HepG2 (cell line): ENCODE measurements around the gene OR5I1. TPM values are rescaled to one million over a fixed set of nuclear protein-coding genes. Genes with fewer than 3 reads are reported as not detected.
A peak's percentile ranks its signal among the peaks of the same experiment; 100 is the strongest.

ENCODE experiments used
- ATAC-seq: fragments of 200-7000 bp; cut with Tn5 transposase; 3 replicates; pipeline ENCODE4 v1.9.1; 2020; ENCODE audit warnings: mild to moderate bottlenecking, moderate library complexity
- BruUV-seq: library from RNA; stranded (reverse); fragments of 400-500 nt; replicated peaks from 2 replicates; lab custom pipeline; 2021; lab: Mats Ljungman, UMichigan
- CTCF ChIA-PET: fragments of 300-600 bp; formaldehyde crosslinking; extraction: SDS; loops from one replicate; lab custom pipeline; 2021; ENCODE audit warnings: low total read pairs, inconsistent platforms, low intra/inter-chr PET ratio; lab: Yijun Ruan, JAX
- POLR2A ChIA-PET: fragments of 350-600 bp; sonication (Branson Sonifier 250); formaldehyde crosslinking; loops from one replicate; lab custom pipeline; 2020; ENCODE audit warnings: antibody characterized with exemption, inconsistent platforms; lab: Yijun Ruan, JAX
- DNase-seq: peaks from one replicate; pipeline ENCODE4 v3.0.0-alpha.2; 2015; ENCODE audit warnings: low spot score
- FAIRE-seq: peaks from 3 replicates; lab custom pipeline; 2011; peaks lifted over from hg19 to GRCh38; lab: Jason Lieb, UNC
- H2AFZ ChIP-seq: one replicate; pipeline ENCODE4 v1.6.1; 2011; ENCODE audit warnings: low read length, inconsistent platforms
- H3K27ac ChIP-seq: fragments of 300-600 bp; 3 replicates; pipeline ENCODE4 v1.8.0; 2011; ENCODE audit warnings: mixed run types, mild to moderate bottlenecking, mixed read lengths, low read length, inconsistent platforms; ENCODE audit not compliant: insufficient read depth; ENCODE audit errors: extremely low read length
- H3K27me3 ChIP-seq, 2 experiments: fragments of 200-600 bp in 1 of 2; 2 replicates in 1 of 2; 3 replicates in 1 of 2; pipeline versions ENCODE4 v1.6.0 to v1.8.0; 2011; ENCODE audit warnings: low read length in 2 of 2, mild to moderate bottlenecking in 2 of 2, moderate library complexity in 2 of 2, inconsistent platforms in 1 of 2; ENCODE audit not compliant: insufficient read depth in 2 of 2, control insufficient read depth in 1 of 2
- H3K36me3 ChIP-seq, 2 experiments: fragments of 200-600 bp in 1 of 2; replicated peaks in 1 of 2; 2 replicates in 1 of 2; 3 replicates in 1 of 2; pipeline versions ENCODE4 v1.5.1 to v1.8.0; 2011; ENCODE audit warnings: low read length in 2 of 2, inconsistent platforms in 1 of 2; ENCODE audit not compliant: insufficient read depth in 2 of 2, control insufficient read depth in 1 of 2
- H3K4me1 ChIP-seq: 2 replicates; pipeline ENCODE4 v1.5.1; 2012; ENCODE audit warnings: low read length, inconsistent platforms; ENCODE audit not compliant: insufficient read depth
- H3K4me2 ChIP-seq: 2 replicates; pipeline ENCODE4 v1.6.0; 2011; ENCODE audit warnings: low read depth, low read length, inconsistent platforms
- H3K4me3 ChIP-seq, 3 experiments: fragments of 200-600 bp in 1 of 3; sonication (generic), shearing (Covaris generic) in 1 of 3; replicated peaks in 1 of 3; 2 replicates each; pipeline ENCODE4 v1.5.1; 2011 to 2016; ENCODE audit warnings: low read length in 3 of 3, inconsistent platforms in 2 of 3, low read depth in 2 of 3, mild to moderate bottlenecking in 2 of 3, control low read depth in 1 of 3, mixed read lengths in 1 of 3; ENCODE audit not compliant: insufficient read depth in 1 of 3
- H3K79me2 ChIP-seq: one replicate; pipeline ENCODE4 v1.6.1; 2011; ENCODE audit warnings: low read length, inconsistent platforms; ENCODE audit not compliant: insufficient read depth
- H3K9ac ChIP-seq: 2 replicates; pipeline ENCODE4 v1.6.0; 2011; ENCODE audit warnings: mild to moderate bottlenecking, low read depth, low read length, inconsistent platforms; ENCODE audit not compliant: insufficient read depth
- H3K9me3 ChIP-seq: 2 replicates; pipeline ENCODE4 v1.5.1; 2012; ENCODE audit warnings: mild to moderate bottlenecking, low read length
- H4K20me1 ChIP-seq: 2 replicates; pipeline ENCODE4 v1.6.0; 2011; ENCODE audit warnings: inconsistent platforms, mild to moderate bottlenecking, low read length, moderate library complexity; ENCODE audit not compliant: insufficient read depth
- ATF7-NPFF ChIP-seq: sonication (generic); formaldehyde crosslinking; IDR thresholded peaks from 2 replicates; pipeline ENCODE4 v1.8.1; 2023; ENCODE audit warnings: mild to moderate bottlenecking, low read depth, missing genetic modification reagents, moderate library complexity
- HNF1B ChIP-seq: sonication (generic); formaldehyde crosslinking; IDR thresholded peaks from 2 replicates; pipeline ENCODE4 v1.5.1; 2020; ENCODE audit warnings: mild to moderate bottlenecking, moderate library complexity, missing genetic modification reagents
- MTA1 ChIP-seq: sonication (generic); formaldehyde crosslinking; IDR thresholded peaks from 2 replicates; pipeline ENCODE4 v1.4.0; 2020; ENCODE audit warnings: missing genetic modification reagents, mild to moderate bottlenecking, borderline replicate concordance
- MTERF4 ChIP-seq: sonication (generic); formaldehyde crosslinking; IDR thresholded peaks from 2 replicates; pipeline ENCODE4 v1.8.0; 2023; ENCODE audit warnings: mild to moderate bottlenecking, missing genetic modification reagents
- RAD21 ChIP-seq: fragments of 450-650 bp; formaldehyde crosslinking; IDR thresholded peaks from 2 replicates; pipeline ENCODE4 v1.5.0; 2020; ENCODE audit warnings: mild to moderate bottlenecking
- RNF219 ChIP-seq: sonication (generic); formaldehyde crosslinking; IDR thresholded peaks from 2 replicates; pipeline ENCODE4 v1.5.0; 2020; ENCODE audit warnings: mild to moderate bottlenecking, missing genetic modification reagents
- SALL1 ChIP-seq: sonication (generic); formaldehyde crosslinking; IDR thresholded peaks from 2 replicates; pipeline ENCODE4 v1.8.0; 2022; ENCODE audit warnings: mild to moderate bottlenecking, missing genetic modification reagents
- XBP1 ChIP-seq: sonication (generic); formaldehyde crosslinking; IDR thresholded peaks from 2 replicates; pipeline ENCODE4 v1.5.0; 2020; ENCODE audit warnings: missing genetic modification reagents
- ZBTB43 ChIP-seq: sonication (generic); formaldehyde crosslinking; conservative IDR thresholded peaks from 2 replicates; pipeline ENCODE4 v1.4.0; 2020; ENCODE audit warnings: missing genetic modification reagents
- ZEB1 ChIP-seq: IDR thresholded peaks from 2 replicates; pipeline ENCODE4 v1.6.1; 2012; ENCODE audit warnings: mild to moderate bottlenecking, low read depth, inconsistent platforms; ENCODE audit not compliant: insufficient replicate concordance
- ZNF17 ChIP-seq: sonication (generic); formaldehyde crosslinking; IDR thresholded peaks from 2 replicates; pipeline ENCODE4 v1.5.0; 2020; ENCODE audit warnings: mild to moderate bottlenecking, missing genetic modification reagents
- ZNF460 ChIP-seq: sonication (generic); formaldehyde crosslinking; IDR thresholded peaks from 2 replicates; pipeline ENCODE4 v1.5.1; 2020; ENCODE audit warnings: missing genetic modification reagents, mild to moderate bottlenecking, borderline replicate concordance
- ZNF510 ChIP-seq: sonication (generic); formaldehyde crosslinking; IDR thresholded peaks from 2 replicates; pipeline ENCODE4 v1.4.0; 2020; ENCODE audit warnings: low read depth, mild to moderate bottlenecking, missing genetic modification reagents
- ZNF800 ChIP-seq: sonication (generic); formaldehyde crosslinking; IDR thresholded peaks from 2 replicates; pipeline ENCODE4 v1.4.0; 2020; ENCODE audit warnings: missing genetic modification reagents
- WGBS: methylation state at CpG from one replicate; pipeline ENCODE4 v1.1.6; 2017; ENCODE audit warnings: low lambda C conversion rate; 5-methylcytosine and 5-hydroxymethylcytosine counted together
- in situ Hi-C: cut with HindIII; loops from 2 replicates; pipeline ENCODE4 v1.10.0; 2017; ENCODE audit warnings: low pct_unique_long_range_greater_than_20kb; ENCODE audit not compliant: extremely low pct_ligation_motif_present
- intact Hi-C: fragments of 100-400 bp; cut with micrococcal nuclease; formaldehyde crosslinking; loops from one replicate; pipeline ENCODE4 v1.10.0; 2022; ENCODE audit not compliant: unreplicated experiment
- polyA plus RNA-seq, 8 experiments: library from polyadenylated mRNA; depleted of rRNA in 3 of 8; stranded (reverse) in 7 of 8; unstranded in 1 of 8; fragments of >200 nt; fragmentation: Illumina TruSeq in 4 of 8; extraction: Trizol in 4 of 8; gene quantifications; 2 replicates each; pipeline versions ENCODE4 v1.2.1 to v1.2.3, GENCODE V29; 2011 to 2016; ENCODE audit warnings: low read depth in 4 of 8, missing spikeins in 1 of 8, mixed read lengths in 1 of 8; ENCODE audit not compliant: insufficient read depth in 1 of 8
- total RNA-seq, 5 experiments: library from RNA; depleted of rRNA; stranded (reverse); fragments of >200 nt; fragmentation: Illumina TruSeq; extraction: Trizol; gene quantifications; 2 replicates each; pipeline ENCODE4 v1.2.3, GENCODE V29; 2016; ENCODE audit warnings: low read depth in 1 of 5

OR5I1 gene
- total and polyA plus RNA-seq, 2 of the 13 experiments (the other 11 are each of a cell fraction or from before 2014, with no cell fraction given) = not detected

- TF ChIP-seq SALL1 (CRISPR knock-in tag) (no peak), ZBTB43 (no peak), RAD21 (CRISPR knock-in tag) (no peak), ZNF460 (CRISPR knock-in tag) (no peak), ATF7-NPFF (no peak), RNF219 (CRISPR knock-in tag) (no peak)
Observed at GRCh38 chr11:55966391-55966790, 30.2 kb upstream of the OR5I1 start (continued).

- no peak overlapping the region for H3K9ac ChIP-seq
- H3K27me3 ChIP-seq = no peaks in the 10 kb centered on the region; a peak in 1 of 5 replicates
- in situ Hi-C loops (no loop called here), intact Hi-C loops (no loop called here)
- WGBS = 0% methylated on average over 4 of the region's 4 CpGs
- ChIA-PET CTCF (no interaction called here), POLR2A (no interaction called here)
- BruUV-seq = no TSS peak
- H3K36me3 ChIP-seq = no peaks in the 10 kb centered on the region
- ATAC-seq = no peak
- peak; percentile 58 for DNase-seq
- FAIRE-seq = no peak
- no peak overlapping the region for H3K4me3 ChIP-seq
- H3K4me1 ChIP-seq = no peaks in the 10 kb centered on the region
- H3K4me2 ChIP-seq = no peak overlapping the region
- H2AFZ ChIP-seq = no peak overlapping the region
- H3K27ac ChIP-seq = no peak overlapping the region
- H3K79me2 ChIP-seq = no peaks in the 10 kb centered on the region
- no peaks in the 10 kb centered on the region for H4K20me1 ChIP-seq
- H3K9me3 ChIP-seq = 0 out of 2 replicates have a peak, but pooled peaks cover under 1% of the 10 kb centered on the region
- no peak for TF ChIP-seq MTA1
- no peak for TF ChIP-seq ZNF800 (CRISPR knock-in tag)
- no peak for TF ChIP-seq ZNF17 (CRISPR knock-in tag)
- no peak for TF ChIP-seq MTERF4 (CRISPR knock-in tag)
- no peak for TF ChIP-seq HNF1B
- no peak for TF ChIP-seq ZNF510 (CRISPR knock-in tag)
- no peak for TF ChIP-seq XBP1 (CRISPR knock-in tag)
- no peak for TF ChIP-seq ZEB1
Observed at GRCh38 chr11:55956521-55956920, 20.3 kb upstream of the OR5I1 start.
